Prostate gland (tissue), 2 donors: ENCODE measurements around the gene CRIP1.

Experiments used
- CTCF ChIP-seq, 4 experiments: fragments of 200-600 bp in 2 of 4; fragments of 450-650 bp in 2 of 4; sonication (generic) in 2 of 4; IDR thresholded peaks; 1 replicate in 3 of 4; 2 replicates in 1 of 4; pipeline ENCODE4 v1.5.1; 2016 to 2019; ENCODE audit warnings: antibody characterized with exemption in 4 of 4, mild to moderate bottlenecking in 2 of 4, moderate library complexity in 2 of 4
- POLR2A ChIP-seq: fragments of 450-650 bp; IDR thresholded peaks from one replicate; pipeline ENCODE4 v1.6.1; 2016; ENCODE audit warnings: antibody characterized with exemption, mild to moderate bottlenecking
- POLR2AphosphoS5 ChIP-seq: sonication (generic); formaldehyde crosslinking; IDR thresholded peaks from one replicate; pipeline ENCODE4 v1.6.1; 2017; ENCODE audit warnings: antibody characterized with exemption

- TF ChIP-seq POLR2A (no peak), CTCF (IDR thresholded peaks at IDR 0.05) (no peak), POLR2AphosphoS5 (no peak)
Observed at GRCh38 chr14:105486974-105487448, 325 bp downstream of the CRIP1 start.
